Pulmonary artery endothelial cell (primary cell): ENCODE data around the gene TMEM127. TPM values are rescaled to one million over a fixed set of nuclear protein-coding genes. Genes with fewer than 3 reads are reported as not detected.
"Not testable (repeated sequence)": the region's sequence is repeated elsewhere in the genome, so short reads cannot be mapped to it uniquely, and the experiment has no call there.

ENCODE experiments used
- DNase-seq: peaks from one replicate; pipeline ENCODE4 v3.0.0-alpha.2; 2011; ENCODE audit warnings: low read depth, low spot score
- total RNA-seq: library from RNA; depleted of rRNA; stranded (reverse); fragments of >200 nt; gene quantifications from 2 replicates; pipeline ENCODE4 v1.2.3, GENCODE V29; 2014

TMEM127 gene
- total RNA-seq, 1 donor from 2014 or later = 17.1 TPM

- no peak for DNase-seq
Measured at GRCh38 chr2:96264086-96264485, 1.7 kb downstream of the TMEM127 start.

GRCh38 chr2:96262306-96262705 is 3.5 kb downstream of the TMEM127 start:
- DNase-seq = no peak

DNA sequence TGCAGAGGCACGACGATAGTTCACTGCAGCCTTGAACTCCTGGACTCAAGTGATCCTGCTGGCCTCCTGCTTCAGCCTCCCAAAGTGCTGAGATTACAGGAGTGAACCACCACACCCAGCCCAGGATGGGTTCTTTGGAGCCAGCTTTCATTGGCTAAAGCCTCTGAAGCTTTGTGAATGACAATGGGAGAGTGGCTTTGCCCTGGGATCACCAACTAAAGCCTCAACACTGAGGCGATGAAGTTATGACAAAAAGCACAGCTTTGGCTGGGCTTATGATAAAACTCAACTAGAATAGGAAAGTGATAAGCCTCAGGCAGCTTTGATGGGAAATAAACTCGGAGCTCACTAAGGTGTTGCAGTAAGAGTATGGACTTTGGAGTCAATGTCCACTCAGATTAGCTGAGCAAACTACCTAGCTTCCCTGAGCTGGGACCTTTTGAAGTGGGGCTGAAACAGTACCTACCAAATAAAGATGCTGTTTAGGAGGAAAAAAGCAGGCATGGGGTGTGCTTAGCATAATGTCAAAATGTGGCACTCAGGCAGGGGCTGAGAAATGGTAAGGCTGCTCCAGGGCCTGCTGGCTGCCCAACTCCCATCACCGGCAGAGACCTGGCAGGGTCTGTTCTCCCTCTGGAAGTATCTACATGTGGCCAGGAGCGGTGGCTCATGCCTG is 4.3 kb downstream of the TMEM127 start:
- DNase-seq = no peak

DNA sequence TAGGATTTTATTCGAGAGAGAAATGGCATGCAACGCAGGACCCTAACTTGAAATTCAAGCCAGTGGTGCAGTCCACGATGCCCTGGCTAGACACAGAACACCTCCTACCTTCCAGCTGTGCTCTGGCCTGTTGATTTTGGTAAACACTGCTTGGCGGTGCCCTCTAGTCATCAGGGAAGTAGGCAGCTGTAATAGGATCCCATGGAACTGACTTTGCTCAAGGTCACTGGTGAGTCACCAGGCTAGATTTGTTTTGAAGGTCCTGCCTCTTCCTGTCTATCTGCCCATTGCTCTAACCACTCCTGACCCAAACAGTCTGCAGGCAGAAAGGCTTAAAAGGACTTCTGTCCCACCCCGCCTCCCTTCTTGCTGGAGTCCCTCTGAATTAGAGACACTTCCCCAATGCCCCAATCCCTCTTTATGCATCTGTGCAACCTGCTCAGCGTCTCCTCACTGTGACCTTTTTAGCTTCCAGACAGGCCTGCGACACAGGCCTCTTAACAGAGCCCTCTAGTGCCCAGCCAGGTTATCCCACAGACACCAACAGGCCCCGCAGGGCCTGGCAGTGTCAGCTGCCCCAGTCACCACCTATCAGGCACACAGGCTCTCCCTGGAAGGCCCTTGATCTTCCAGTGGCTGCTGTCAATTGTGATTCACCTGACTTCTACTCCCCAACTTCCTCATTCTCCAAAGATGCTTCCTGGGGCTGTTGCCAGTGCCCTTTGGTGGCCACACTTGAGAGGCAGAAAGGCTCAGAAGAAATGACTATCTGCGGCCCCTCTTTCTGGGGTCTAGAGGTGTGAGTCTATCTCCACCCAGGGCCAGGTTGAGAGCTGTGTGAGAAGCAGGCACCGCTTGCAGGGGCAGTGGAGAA is 5.2 kb downstream of the TMEM127 start:
- peak; percentile 72 for DNase-seq

- DNase-seq = no peak
Measured at GRCh38 chr2:96259497-96259921, 6.3 kb downstream of the TMEM127 start.

- no peak for DNase-seq
Measured at GRCh38 chr2:96258166-96259022, 7.4 kb downstream of the TMEM127 start.

GRCh38 chr2:96257744-96258143 is 8.1 kb downstream of the TMEM127 start:
- not testable (repeated sequence) for DNase-seq

DNA sequence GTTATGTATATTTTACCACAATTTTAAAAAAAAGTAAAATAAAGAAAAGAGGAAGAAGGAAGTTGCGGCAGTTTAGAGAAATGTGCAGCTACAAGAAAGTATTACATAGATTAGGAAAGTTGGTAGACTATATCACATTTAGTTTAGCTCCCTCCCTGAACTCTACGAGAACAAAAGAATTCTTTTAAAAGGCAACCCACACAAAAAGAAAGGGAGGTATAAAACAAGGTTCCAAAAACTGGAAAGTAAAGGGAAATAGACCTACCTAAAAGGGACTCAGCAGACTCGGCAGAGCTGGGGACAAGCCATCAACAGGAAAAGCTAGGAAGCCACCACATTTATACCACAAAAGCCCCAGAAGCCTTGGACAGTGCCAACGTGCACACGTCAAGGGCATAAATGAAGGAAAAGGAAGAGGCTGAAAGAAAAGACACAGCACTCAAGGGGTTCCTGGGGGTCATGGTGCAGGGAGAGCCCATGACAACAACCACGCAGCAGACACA is 9.1 kb downstream of the TMEM127 start:
- no peak for DNase-seq

GRCh38 chr2:96254571-96254970 is 11.2 kb downstream of the TMEM127 start:
- DNase-seq = peak; percentile 48

DNA sequence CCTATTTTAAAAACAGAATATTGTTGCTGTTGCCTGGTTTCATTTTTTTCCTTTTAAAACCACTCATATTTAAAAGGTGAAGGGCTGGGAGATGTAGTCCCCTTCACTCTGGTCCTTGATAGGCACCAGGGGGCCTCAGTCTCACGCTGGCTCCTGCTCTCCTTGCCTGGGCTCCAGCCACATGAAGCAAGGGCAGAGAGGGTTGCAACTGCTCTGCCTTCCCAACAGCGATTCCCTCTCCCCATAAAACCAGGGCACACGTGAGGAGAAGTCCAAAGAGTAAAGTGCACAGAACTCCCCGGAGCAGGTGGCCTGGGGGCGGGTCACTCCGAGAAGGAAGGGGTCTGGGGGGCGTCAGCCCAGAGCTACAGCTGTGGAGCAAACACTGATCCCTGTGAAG is 12.8 kb downstream of the TMEM127 start:
- DNase-seq = no peak

DNA sequence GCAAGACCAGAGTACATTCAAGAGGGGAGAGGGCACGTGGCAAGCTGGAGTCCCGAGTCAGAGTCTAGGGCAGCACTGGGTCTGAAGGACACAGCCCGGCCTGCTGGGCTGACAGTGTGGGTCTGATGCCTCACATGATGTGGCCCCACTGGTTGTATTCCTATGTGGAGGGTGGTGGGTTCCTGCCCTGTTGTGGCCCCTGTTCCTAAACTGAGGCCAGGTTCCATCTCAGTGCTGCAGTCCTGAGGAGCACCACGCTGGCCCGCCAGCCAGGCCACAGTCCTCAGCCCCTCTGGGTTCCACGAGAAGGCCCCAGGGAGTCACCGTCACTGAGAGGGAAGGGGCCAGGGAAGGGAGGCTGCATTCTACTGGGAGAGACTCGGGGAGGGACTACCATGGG is 13.3 kb downstream of the TMEM127 start:
- DNase-seq = no peak

DNA sequence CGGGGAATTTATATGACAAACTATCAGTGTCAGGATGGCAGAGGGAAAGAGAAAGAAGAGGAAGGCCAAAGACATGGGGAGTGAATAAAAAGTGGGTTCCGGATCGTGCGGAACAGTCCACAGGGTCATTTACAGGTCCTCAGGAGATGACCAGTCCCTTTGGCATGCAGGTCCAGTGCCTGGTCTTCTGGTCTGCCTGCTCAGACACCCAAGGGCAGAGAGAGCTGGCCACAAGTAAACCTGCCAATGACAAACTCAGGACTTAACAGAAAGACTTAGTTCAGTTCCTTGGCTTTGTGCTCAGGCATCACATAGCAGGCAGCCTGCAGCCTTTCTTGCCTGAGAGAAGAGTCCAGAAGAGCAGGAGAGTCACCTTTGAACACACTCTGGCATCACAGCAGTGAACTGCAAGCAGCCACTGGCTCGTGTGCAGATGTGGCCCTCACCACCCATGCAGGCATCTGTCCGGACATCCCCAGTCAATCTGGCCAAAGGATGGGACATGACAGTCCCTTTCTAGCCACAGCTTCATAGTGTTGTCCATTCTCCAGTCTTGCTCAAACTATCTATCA is 14.0 kb downstream of the TMEM127 start:
- DNase-seq = peak; percentile 90

DNA sequence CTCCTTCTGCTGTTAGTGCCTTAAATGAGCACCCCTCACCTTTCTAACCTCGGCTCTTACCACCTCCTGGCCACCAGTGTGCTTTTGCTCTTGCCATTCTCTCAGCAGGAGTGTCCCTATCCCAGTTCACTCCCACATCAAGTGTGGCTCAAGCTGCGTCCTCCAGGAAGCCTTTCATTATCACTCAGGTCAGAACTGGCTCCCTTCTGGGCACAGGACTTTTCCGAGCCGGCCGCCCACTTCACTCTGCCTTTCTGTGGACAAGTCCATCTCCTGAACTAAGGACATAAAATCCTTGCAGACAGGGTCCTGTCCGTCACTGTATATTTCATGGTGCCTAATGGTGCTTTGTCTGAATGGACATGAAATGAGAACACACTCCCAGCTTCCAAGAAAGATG is 15.6 kb downstream of the TMEM127 start:
- DNase-seq = no peak

DNA sequence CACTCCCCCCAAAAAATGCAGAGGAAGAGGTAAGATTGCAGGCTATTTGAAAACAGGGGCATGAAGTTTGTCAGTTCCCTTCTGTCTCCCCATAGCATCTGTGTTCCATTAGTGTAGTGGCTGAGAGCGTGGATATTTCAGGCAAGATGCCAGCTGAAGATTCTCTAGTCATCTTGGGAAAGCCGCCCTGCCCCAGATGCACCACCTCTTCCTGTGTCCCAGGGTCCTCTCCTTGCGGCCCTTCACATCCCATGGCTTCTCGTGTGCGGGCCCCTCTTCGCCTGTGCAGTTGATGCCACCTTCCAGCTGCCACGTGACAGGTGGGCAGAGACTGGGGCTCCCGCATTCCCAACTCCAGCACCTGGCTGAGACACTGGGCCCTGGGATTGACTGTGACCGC is 16.1 kb downstream of the TMEM127 start:
- DNase-seq = no peak

GRCh38 chr2:96248624-96249023 is 17.2 kb downstream of the TMEM127 start:
- DNase-seq = no peak

- DNase-seq = no peak
Measured at GRCh38 chr2:96247896-96248295, 17.9 kb downstream of the TMEM127 start.

- no peak for DNase-seq
Measured at GRCh38 chr2:96247009-96247408, 18.8 kb downstream of the TMEM127 start.

DNA sequence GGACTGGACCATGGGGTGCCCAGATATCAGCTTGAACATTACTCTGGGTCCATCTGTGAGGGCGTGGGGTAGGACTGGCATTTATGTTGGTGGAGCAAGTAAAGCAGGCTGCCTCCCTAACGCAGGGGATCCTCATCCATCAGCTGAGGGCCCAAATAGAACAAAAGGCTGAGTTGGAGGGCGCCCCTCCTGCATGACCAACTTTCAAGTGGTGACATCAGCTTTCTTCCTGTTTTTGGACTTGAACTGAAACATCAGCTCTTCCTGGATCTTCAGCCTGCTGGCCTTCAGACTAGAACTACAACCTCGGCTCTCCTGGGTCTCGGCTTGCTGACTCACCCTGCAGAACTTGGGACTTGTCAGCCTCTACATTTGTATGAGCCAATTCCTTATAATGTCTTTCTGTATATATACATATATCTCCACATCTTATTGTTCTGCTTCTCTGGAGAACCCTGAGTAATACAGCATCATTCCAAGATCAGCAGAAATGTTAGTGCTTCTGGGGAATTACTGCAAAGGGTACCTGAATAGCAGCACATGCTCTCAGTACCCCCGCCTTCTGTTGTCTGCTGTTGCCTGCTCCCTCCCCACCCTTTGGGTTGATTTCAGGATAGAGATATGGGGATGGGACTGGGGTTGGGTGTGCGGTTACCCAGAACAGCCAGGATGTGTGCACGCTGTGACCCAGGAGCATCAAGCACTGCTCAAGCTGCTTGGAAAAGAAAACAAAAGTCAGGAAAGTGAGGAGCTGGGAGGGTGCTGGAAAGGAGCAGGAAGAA is 20.0 kb downstream of the TMEM127 start:
- peak; percentile 76 for DNase-seq

- DNase-seq = no peak
Measured at GRCh38 chr2:96243843-96244242, 22.0 kb downstream of the TMEM127 start.

- peak; percentile 63 for DNase-seq
Measured at GRCh38 chr2:96241900-96242611, 23.7 kb downstream of the TMEM127 start.
